HG03469 (cell line): ENCODE data around the gene ANXA2R.
"Not testable (repeated sequence)": the region's sequence is repeated elsewhere in the genome, so short reads cannot be mapped to it uniquely, and the experiment has no call there.

ENCODE experiments used
- ATAC-seq: cut with Tn5 transposase; IDR thresholded peaks from one replicate; pipeline ENCODE4 v1.9.1; 2021; ENCODE audit warnings: mild to moderate bottlenecking, moderate library complexity, moderate number of reproducible peaks; ENCODE audit not compliant: unreplicated experiment

Gene ANXA2R

DNA sequence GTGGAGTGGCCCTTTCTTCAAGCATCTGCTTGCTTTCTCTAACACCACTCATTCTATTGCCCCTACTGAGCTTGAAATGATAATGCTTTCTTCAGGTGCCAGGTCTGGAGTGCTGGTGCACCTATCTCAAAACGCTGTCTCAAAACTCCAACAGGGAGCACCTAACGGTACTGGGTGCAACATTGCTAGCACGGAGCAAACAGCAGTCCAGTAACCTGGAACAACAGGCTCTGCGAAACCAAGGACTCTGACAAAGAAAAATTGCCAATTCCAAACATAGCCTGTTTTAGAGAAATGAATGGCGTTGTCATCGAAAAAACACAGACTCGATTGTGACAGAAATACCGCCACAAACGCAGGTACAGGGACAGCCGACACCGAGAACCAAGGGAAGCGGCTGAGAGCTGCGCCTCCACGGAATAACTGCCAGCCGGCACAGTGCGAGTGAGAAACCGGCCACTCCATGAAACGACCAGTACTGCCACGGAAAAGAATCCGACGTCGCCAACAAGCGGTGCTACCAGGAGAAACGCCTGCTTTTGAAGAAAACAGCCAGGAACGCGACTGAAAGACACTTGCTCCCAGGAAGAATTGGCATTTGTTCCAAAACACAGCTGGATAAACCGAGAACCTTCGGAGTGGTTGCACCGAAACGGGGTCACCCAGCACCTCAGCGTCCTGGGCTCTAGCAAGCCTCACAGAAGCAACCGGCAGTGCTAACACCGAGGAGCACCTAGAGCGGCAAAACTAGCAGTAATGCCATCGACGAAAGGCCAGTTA is 3.1 kb downstream of the ANXA2R start:
- no peak for ATAC-seq

DNA sequence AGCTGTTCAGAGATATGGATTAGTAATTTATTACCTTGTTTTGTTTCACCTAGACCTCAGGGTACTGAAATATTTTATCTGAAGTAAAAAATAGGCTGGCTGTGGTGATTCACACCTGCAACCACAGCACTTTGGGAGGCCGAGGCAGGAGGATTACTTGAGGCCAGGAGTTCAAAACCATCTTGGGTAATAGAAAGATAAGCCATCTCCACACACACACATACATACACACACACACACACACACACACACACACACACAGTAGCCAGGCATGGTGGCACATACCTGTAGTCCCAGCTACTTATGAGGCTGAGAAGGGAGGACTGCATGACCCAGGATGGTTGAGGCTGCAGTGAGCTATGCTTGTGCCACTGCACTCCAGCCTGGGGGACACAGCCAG is 3.7 kb downstream of the ANXA2R start:
- no peak for ATAC-seq

DNA sequence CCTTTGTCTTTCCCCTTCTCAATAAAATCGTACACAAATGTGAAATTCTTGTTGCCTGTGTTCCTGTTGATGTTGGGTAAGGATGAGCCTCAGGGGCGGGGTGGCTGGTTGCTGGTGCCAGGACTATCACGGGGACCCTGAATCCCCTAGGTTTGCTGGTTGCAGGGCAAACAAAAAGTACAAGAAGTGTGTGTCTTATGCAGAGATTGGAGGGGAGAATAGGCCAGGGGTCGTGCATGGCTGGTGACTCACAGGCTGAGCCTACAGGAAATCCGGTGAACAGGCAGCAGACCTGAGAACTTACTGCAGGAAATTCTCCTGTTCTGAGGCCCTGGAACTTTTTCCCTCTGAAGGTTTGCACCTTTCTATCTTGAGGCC is 5.5 kb downstream of the ANXA2R start:
- no peak for ATAC-seq

DNA sequence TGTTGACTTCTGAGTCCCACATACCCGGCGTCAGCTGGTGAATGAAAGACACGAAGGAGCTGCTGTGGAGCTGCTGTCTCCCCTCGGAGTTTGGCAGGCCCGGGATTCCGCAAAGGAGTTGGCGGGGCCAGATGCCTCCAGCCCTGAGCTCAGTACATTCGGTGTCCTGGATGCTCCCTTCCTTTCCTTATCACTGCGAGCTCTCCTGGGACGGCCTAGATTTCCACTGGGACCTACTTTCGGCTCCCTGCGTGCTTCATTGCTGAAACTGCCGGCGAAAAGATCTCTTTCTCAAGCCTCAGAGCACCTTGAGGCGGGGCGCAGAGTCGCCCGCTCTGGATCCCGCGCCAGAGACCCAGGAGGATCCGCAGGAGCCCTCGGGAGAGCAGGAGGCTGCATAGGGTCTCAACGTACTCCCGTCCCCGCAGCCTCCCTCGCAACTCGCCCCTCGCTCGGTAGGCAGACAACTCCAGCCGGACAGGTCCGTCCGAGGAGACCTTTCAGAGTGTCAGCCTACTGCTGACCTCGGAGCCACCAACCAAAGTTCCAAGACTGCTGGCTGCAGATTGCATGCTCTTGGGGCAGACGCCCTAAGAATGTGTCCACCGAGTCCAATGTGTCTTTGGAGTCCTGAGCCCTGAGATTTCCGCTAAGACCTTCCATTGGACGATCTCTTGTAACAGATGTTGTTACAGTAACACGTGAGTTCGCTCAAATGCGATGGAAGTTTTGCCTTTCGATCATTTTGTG is 6.1 kb downstream of the ANXA2R start:
- ATAC-seq = no peak

DNA sequence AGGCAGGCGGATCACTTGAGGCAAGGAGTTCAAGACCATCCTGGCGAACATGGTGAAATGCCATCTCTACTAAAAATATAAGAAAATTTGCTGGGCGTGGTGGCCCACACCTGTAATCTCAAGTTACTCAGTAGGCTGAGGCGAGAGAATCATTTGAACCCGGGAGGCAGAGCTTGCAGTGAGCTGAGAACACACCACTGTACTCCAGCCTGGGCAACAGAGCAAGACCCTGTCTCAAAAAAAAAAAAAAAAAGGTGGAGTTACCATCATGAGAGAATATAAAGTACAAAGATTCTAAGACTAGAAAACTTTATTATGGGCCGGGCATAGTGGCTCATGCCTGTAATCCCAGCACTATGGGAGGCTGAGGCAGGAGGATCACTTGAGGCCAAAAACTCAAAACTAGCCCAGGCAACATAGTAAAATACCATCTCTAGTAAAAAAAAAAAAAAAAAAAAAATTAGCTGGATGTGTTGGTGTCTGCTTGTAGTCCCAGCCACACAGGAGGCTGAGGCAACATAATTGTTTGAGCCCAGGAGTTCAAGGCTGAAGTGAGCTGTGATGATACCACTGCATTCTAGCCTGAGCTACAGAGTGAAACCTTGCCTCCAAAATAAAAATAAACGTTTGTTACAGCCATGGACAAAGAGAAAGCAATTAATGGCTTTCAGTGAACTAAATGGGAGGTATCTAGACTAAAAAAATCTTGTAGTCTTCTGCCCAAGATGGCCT is 12.9 kb downstream of the ANXA2R start:
- no peak for ATAC-seq

DNA sequence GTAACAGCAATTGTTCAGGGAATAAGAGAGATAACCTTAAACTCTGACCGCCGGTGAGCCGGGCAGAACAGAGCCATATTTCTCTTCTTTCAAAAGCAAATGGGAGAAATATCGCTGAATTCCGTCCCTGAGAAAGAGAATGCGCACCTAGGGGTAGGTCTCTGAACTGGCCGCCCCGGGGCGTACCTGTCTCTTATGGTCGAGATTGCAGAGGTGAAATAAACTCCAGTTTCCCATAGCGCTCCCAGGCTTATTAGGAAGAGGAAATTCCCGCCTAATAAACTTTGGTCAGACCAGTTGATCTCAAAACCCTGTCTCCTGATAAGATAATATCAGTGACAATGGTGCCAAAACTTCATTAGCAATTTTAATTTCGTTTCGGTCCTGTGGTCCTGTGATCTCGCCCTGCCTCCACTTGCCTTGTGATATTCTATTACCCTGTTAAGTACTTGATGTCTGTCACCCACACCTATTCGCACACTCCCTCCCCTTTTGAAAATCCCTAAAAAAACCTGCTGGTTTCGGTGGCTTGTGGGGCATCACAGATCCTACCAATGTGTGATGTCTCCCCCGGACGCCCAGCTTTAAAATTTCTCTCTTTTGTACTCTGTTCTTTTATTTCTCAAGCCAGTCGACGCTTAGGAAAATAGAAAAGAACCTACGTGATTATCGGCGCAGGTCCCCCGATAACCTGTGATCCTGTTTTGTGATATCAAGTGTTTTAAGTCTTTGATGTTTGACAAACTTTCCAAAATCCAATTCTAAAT is 14.8 kb downstream of the ANXA2R start:
- not testable (repeated sequence) for ATAC-seq

DNA sequence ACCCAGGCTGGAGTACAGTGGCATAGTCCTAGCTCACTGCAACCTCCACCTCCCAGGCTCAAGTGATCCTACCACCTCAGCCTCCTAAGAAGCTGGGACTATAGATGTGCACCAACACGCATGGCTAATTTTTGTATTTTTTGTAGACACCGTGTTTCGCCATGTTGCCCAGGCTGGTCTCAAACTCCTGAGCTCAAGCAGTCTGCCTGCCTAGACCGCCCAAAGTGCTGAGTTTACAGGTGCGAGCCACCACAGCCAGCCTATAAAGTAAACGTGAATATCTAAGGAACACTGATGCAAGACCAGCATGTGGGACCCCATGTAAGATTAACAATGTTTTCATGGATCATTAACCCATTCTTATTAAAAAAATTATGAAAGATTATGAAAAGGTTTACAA is 15.9 kb downstream of the ANXA2R start:
- ATAC-seq = no peak

DNA sequence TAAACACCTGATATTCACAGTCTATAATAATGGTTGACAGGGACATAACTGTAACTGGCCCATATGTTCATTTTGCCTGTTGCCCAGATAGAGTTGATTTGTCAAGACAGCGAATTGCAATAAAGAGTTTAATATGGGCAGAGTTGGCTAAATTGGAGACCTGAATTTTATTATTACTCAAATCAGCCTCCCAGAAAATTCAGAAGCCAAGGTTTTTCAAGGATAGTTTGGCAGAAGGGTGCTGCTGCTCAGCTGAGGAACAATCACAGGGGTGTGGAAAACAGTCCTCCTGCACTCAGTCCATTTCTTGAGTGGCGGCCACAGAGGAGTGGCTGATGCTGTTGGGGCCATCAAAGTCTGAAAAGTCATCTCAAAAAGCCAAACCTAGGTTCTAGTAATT is 19.0 kb downstream of the ANXA2R start:
- ATAC-seq = no peak

DNA sequence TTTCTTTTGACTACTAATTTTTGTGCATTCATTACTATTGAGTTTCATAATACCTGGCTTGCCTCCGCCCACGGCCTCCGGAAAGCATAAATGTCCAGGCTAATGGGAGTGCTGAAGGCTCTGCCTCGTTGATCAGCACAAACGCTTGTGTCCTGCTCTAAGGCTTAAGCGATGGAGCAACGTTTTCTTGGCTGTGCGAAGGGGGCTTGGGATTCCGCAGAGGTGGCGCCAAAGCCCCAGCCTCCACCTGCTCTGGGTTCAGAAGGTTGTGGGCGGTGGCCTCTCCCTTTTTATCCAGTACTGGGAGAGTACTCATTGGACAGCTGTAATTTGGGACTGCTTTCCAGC is 19.7 kb downstream of the ANXA2R start:
- peak; percentile 10 for ATAC-seq

DNA sequence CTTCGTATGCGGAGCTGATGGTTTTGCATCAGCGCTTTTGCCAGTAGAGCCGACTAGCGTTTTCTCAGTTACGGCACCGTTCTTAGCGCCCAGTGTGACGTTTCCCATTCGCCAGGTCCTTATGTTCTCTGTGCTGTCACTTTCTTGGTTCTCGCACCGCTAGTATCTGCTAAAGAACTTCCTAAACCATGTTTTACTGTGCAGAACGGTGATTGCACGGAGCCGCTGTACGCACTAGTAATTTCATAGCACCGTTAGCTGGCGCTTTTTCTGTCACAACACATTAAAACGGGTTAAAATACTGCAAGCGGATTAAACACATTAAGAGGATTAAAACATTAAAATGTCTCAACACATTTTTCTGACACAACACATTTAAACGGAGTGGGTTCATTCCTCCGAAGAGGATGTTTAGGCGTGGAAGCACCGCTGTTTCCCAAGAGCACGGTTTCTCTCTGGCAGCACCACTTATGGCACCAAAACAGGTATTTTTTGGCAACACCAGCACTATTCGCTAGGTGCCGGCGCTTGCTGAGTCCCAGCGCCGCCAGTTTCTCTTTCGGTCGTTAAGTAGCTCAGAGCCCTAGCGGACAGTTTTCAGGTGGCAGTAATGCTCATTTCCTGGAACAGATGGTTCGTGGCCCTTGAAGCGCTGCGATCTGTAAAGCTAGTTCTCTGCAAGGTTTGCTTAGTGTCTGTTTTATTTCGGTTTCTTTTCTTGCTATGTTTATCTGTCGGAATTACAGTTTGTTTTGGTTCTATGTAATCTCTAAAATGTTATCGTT is 20.3 kb downstream of the ANXA2R start:
- peak; percentile 66 for ATAC-seq

DNA sequence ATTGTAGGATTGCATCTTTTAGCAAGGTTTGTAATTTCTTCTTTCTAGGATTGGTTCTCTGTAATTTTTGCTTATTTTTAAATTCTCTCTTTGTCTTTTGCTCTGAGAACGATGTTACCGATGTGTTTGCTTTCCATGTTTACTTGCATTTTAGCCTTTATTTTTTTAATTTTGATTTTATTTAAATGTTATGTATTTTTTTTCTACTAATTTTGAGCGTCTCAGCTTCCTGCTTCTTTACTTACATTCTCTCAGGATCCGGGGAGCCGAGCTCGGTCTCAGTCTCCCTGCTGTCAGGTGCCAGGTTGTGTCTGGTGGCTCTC is 20.9 kb downstream of the ANXA2R start:
- no peak for ATAC-seq

DNA sequence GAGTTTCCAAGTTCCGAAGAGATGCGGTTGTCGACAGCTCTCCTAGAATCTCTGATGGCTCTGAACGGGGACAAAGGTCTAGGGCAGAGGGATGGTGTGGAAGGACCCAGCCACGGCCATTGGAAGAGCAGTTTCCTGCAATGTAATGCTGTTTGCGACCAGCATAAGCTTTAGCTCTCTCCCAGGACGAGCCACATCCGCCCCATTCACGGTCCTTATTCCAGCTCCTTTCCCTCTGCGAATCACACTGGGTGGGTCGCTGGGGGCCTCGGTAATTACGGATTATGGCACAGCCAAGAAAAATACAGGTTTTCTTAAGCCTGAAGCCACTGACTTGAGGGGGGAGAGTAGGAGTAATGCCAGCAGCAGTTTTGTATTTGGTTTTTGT is 22.7 kb downstream of the ANXA2R start:
- no peak for ATAC-seq

DNA sequence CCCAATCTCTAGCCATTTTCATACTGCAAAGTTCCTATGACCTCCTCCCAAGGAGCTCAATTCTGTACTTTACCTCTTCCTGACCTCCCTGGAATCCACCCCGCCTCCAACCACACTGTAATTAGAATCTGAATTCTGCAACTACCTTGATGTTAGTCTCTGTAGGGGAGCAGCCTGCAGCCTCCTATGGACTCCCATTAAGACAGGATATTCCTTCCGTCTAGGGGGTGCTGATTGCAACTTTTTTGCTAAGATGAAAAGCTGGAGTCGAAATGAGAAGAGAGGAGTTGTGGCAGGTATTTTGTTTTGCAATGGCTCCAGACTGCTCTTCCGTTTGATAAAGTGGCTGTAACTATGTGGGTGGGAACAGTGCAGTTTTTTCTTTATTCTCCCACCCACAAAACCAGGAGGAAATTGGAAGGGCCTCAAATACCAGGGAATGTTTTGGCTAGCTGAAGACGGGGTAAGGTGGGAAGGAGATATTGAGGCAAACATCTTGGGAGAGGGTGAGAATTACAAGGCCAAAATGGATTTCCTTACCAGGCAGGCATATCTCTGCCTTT is 23.8 kb downstream of the ANXA2R start:
- no peak for ATAC-seq

DNA sequence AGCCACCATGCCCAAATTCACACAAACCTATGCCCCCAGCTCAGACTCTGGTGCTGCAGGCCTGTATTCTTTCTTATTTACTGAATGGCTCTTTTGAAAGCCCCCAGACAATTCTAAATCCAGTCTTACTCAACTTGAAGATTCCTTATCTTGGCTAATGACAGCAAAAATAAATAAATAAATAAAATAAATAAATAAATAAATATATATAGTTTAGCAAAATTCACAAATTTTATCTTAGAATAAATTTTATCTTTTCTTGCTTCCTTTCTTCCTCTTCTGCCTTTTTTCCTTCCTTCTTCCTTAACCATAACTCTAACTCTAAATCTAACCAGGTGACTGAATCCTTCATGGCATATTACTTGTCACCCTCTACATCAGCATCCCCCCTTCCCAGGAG is 25.6 kb downstream of the ANXA2R start:
- ATAC-seq = no peak

DNA sequence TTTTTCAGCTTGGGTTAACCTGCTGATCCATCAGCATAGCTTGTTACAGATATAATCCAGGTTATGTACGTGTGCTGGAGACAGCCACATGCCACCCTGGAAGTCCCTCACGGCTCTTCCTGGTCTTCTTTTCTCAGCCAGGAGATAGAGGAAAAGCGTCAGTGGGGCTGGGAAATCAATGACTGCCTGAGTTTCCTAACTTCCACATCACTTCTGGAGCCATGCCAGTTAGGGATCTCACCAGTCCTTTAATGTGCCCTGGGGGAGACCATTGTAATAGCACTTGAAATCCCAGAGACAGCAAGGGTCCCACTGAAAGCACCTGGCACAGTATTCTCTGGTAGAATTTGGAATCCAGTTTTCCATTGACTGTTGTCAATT is 29.2 kb downstream of the ANXA2R start:
- no peak for ATAC-seq

DNA sequence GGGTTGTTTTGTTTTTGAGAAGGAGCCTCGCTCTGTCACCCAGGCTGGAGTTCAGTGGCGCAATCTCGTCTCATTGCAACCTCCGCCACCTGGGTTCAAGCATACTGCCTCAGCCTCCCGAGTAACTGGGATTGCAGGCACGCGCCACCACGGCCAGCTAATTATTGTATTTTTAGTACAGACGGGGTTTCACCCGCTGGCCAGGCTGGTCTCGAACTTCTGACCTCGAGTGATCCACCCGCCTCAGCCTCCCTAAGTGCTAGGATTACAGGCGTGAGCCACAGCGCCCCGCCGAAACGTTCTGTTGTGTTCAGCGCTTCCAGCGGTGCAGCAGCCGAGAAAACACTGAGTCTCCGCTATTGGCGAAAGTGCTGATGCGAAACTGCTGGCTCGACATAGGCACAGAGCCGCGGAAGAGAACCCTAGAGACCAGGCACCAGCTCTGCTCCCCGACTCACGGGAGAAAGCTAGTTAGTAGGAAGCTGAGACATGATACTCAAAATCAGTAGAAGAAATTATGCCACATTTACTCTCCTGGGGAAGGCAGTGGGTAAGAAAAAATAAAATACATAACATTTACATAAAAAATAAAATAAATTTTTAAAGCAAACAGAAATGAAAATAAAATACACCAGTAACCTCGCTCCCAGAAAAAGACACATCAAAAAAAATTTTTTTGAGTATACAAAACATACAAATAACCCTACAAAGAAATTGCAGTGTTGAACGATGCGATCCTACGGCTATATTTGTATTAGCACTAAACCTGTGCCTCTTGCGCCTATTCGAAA is 31.6 kb downstream of the ANXA2R start:
- ATAC-seq = peak; percentile 31

DNA sequence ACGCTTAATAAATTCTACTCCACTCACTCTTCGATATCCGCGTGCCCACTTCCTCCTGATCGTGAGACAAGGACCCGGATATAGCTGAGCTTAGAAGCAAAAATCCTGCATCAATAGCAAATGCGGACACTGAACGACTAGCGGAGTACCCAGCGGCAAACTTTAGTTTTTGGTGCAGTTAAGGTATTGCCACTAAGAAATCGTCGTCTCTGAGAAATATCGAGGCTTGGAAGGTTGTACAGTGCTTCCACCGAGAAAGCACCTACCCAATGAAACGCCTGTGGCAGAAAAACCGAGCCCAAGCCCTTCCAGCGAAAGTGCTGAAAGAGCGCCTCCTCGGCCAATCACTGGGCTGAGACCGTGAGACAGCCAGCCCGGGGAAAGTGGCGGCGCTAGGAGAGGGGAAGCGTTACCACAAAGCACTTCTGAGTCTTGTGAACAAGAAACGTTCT is 32.2 kb downstream of the ANXA2R start:
- peak; percentile 31 for ATAC-seq

DNA sequence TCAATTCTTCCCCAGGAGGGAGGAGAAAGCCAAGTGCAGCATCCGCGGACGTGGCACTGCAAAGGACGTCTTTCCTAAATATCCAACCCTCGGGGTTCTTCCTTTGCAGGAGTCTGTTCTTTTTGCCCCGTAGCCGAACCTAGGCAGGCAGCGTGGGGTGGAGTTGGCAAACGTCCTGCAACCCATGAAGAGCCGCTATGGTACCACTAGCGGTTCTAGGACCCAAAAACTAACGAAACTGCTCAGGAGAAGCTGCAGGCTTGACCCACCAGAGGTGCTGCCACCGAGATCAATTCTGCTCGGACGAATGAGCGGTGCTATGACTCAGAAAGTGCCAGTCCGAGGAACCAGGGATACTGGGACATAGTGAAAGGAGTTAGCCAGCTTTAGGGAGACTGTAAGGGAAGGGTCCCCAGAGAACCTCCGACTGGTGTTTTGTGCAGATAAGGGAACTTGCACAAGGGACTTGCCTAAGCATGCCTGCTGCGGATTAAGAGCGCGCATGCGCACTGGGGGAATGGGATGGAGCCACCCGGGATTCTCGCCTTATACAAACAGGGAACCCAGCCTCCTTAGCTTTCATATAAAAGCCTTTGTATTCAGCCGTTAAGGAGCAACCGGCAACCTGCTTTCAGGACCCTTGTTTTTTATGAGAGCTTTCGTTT is 32.7 kb downstream of the ANXA2R start:
- ATAC-seq = peak; percentile 12
